Measurements from ENCODE around the gene KLC4. TPM values are rescaled to one million over a fixed set of nuclear protein-coding genes. Genes with fewer than 3 reads are reported as not detected.
A peak's percentile ranks its signal among the peaks of the same experiment; 100 is the strongest.
"Not testable (repeated sequence)": the region's sequence is repeated elsewhere in the genome, so short reads cannot be mapped to it uniquely, and the experiment has no call there.

Gene KLC4
- total RNA-seq, 1 donor from 2014 or later: 16.7 TPM

DNA sequence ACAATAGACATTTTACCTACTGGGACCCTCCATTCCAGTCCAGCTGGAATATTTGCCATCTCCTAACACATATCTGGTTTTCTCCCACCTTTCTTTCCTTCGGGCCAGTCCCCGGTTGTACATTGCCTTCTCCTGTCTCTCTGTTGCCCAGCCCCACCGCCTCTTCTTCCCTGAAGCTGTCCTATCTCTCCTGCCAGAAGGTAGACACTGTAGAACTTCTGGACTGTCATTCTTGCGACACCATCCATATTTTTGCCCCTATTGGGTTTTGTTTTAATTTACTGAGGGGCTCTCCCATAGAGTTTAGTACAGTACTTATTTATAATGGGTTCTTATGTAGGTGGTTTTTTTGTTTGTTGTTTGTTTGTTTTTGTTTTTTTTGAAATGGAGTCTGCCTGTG is 21.6 kb downstream of the KLC4 start:
- peaks cover 20% of the 10 kb centered on the region for H3K4me1 Mint-ChIP-seq
- H3K36me3 Mint-ChIP-seq (ENCODE audit: low read depth): no peaks in the 10 kb centered on the region
- no peaks in the 10 kb centered on the region for H3K9me3 Mint-ChIP-seq
- peak overlapping the region; percentile 39 for H3K4me3 Mint-ChIP-seq
- no peaks in the 10 kb centered on the region for H3K27me3 Mint-ChIP-seq (ENCODE audit: low read depth)
- TF ChIP-seq, protein P1, sequence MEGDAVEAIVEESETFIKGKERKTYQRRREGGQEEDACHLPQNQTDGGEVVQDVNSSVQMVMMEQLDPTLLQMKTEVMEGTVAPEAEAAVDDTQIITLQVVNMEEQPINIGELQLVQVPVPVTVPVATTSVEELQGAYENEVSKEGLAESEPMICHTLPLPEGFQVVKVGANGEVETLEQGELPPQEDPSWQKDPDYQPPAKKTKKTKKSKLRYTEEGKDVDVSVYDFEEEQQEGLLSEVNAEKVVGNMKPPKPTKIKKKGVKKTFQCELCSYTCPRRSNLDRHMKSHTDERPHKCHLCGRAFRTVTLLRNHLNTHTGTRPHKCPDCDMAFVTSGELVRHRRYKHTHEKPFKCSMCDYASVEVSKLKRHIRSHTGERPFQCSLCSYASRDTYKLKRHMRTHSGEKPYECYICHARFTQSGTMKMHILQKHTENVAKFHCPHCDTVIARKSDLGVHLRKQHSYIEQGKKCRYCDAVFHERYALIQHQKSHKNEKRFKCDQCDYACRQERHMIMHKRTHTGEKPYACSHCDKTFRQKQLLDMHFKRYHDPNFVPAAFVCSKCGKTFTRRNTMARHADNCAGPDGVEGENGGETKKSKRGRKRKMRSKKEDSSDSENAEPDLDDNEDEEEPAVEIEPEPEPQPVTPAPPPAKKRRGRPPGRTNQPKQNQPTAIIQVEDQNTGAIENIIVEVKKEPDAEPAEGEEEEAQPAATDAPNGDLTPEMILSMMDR (conservative IDR thresholded peaks at IDR 0.05): no peak
- DNase-seq (ENCODE audit: low read depth, low spot score): no peak
- H3K27ac Mint-ChIP-seq (ENCODE audit: unreplicated experiment): no peak overlapping the region

DNA sequence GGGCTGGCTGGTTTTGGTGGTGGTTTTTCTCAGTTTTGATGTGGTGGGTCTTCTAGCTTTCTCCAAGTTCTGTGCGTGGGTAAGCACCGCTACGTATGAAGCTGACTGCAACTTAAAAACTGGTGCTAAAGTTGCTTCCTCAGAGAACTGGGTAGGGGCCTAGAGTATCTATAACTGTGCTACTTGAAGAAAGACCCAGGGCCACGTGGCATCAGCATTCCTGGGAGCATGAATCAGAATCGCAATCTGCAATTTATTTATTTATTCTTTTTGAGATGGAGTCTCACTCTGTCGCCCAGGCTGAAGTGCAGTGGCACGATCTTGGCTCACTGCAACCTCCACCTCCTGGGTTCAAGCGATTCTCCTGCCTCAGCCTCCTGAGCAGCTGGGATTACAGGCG is 22.5 kb downstream of the KLC4 start:
- peaks cover 20% of the 10 kb centered on the region for H3K4me1 Mint-ChIP-seq
- not testable (repeated sequence) for H3K27me3 Mint-ChIP-seq (ENCODE audit: low read depth); H3K9me3 Mint-ChIP-seq; DNase-seq (ENCODE audit: low read depth, low spot score); H3K4me3 Mint-ChIP-seq; H3K27ac Mint-ChIP-seq (ENCODE audit: unreplicated experiment); H3K36me3 Mint-ChIP-seq (ENCODE audit: low read depth)

DNA sequence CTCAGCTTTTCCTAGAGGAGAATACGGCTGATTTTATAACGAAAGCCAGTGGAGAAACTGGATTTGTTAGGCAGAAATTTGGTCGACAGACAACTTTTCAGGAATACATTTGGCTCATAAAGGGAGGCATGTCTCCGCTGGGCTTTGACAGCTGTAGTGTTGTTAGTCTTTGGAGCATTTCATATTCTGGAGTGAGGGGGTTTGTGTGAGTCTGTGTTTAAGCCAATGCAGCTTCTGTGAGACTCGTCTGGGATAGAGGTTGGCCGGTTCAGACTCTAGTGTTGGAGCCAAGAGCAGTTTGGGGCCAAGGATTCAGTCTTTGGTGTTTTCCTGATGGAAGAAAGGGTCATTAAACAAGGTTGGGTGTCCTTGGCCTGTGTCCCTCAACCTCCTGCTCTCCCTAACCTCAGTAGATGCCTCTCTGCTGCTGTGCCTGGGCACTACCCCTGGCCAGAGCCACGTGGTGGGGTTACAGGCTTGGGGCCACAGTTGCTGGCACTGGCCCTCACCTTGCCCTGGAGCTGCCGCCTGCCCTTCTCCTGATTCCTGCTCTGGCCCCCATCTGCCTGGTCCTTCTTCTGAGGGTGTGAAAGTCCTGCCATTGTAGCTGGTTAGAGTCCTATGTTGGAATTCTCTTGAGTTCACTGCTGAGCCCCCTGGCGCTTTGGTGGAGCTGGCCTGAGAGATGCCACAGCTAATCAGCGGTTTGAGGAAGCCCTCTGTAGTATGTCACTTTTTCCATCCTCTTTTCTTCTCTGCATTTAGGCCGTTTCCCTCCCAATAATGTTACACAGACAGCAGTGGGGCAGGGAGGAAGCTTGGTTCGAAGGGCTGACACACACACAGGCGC is 23.6 kb downstream of the KLC4 start:
- peaks cover 9% of the 10 kb centered on the region for H3K4me1 Mint-ChIP-seq
- no peaks in the 10 kb centered on the region for H3K36me3 Mint-ChIP-seq (ENCODE audit: low read depth)
- DNase-seq (ENCODE audit: low read depth, low spot score): no peak
- no peaks in the 10 kb centered on the region for H3K9me3 Mint-ChIP-seq
- no peaks in the 10 kb centered on the region for H3K27me3 Mint-ChIP-seq (ENCODE audit: low read depth)
- peak overlapping the region; percentile 52 for H3K27ac Mint-ChIP-seq (ENCODE audit: unreplicated experiment)
- H3K4me3 Mint-ChIP-seq: no peak overlapping the region
- TF ChIP-seq, protein P1 (conservative IDR thresholded peaks at IDR 0.05): no peak

DNA sequence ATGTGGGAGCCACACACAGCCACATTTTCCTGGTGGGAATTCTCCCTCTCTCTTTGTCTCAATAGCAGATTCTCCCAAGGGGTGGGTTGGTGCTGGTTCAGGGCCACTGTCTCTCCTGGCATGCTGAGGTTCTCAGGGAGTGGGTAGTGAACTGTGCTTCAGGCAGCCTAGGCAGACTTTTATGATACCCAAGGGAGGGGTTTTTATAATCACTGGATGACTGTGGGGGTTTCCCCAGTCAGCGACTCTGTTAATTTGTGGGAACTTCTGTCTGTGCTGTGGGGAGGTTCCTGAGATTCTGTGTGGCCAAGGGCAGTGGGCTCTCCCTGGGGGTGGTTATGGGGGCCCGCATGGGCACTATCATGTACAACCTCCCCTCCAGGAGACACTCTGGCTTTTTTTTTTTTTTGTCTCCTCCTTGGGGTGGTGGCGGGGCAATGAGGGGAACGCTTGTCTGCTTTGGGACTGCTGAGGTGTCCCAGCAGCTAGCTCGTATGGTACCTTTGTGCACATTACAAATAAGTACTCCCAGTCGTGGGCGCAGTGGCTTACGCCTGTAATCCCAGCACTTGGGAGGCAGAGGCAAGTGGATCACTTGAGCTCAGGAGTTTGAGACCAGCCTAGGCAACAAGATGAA is 26.7 kb downstream of the KLC4 start:
- DNase-seq (ENCODE audit: low read depth, low spot score): no peak
- H3K4me1 Mint-ChIP-seq: peaks cover 23% of the 10 kb centered on the region
- TF ChIP-seq, protein P1 (conservative IDR thresholded peaks at IDR 0.05): no peak
- H3K4me3 Mint-ChIP-seq: no peak overlapping the region
- no peaks in the 10 kb centered on the region for H3K27me3 Mint-ChIP-seq (ENCODE audit: low read depth)
- H3K36me3 Mint-ChIP-seq (ENCODE audit: low read depth): no peaks in the 10 kb centered on the region
- no peaks in the 10 kb centered on the region for H3K9me3 Mint-ChIP-seq
- H3K27ac Mint-ChIP-seq (ENCODE audit: unreplicated experiment): no peak overlapping the region

DNA sequence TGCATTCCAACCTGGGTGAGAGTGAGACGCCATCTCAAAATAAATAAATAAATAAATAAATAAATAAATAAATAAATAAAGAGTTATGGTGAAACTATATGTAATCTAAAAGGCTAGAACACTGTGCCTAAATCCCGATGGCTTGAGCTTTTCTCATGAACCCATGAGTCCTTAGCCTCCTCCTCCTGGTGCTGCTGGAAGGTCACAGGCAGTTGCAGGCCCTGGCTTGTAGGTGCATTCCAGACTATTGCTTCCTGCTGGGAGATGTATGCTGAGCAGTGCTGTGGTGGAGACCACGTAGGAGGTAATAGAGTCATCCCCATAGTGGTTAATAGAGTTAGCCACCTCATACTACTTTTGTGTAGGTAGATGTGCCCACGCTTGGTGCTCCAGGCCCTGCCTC is 29.2 kb downstream of the KLC4 start:
- H3K4me3 Mint-ChIP-seq: no peak overlapping the region
- H3K9me3 Mint-ChIP-seq: no peaks in the 10 kb centered on the region
- peaks cover 35% of the 10 kb centered on the region for H3K4me1 Mint-ChIP-seq
- no peaks in the 10 kb centered on the region for H3K36me3 Mint-ChIP-seq (ENCODE audit: low read depth)
- DNase-seq (ENCODE audit: low read depth, low spot score): no peak
- H3K27ac Mint-ChIP-seq (ENCODE audit: unreplicated experiment): no peak overlapping the region
- TF ChIP-seq, protein P1 (conservative IDR thresholded peaks at IDR 0.05): no peak
- H3K27me3 Mint-ChIP-seq (ENCODE audit: low read depth): no peaks in the 10 kb centered on the region

DNA sequence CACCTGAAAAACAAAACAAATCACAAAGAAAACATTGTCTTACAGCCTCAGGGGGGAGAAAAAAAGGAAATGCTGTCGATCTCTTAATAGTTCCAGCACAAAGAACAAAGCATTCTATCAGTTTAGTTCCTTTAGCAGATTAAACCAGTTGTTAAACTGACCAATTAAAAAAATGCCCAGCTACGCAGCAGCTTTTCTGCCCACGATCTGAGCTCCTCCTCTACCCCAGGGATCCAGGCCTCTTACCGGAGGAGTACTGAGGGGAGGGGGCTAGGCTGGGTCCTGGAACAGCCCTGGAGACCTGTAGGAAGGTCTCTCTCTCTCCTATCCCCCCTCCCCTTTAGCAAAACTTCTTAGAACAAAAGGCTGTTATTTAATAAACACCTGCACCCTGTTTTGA is 30.0 kb downstream of the KLC4 start:
- Mint-ChIP-seq H3K36me3 (ENCODE audit: low read depth) (no peaks in the 10 kb centered on the region), H3K4me1 (peaks cover 42% of the 10 kb centered on the region), H3K4me3 (no peak overlapping the region), H3K27ac (ENCODE audit: unreplicated experiment) (no peak overlapping the region), H3K27me3 (ENCODE audit: low read depth) (no peaks in the 10 kb centered on the region), H3K9me3 (no peaks in the 10 kb centered on the region)
- TF ChIP-seq, protein P1 (conservative IDR thresholded peaks at IDR 0.05): no peak
- no peak for DNase-seq (ENCODE audit: low read depth, low spot score)

Measured in neural crest cell (in vitro differentiated cells).